BJ (cell line): ENCODE data around the gene FARP1. TPM values are rescaled to one million over a fixed set of nuclear protein-coding genes. Genes with fewer than 3 reads are reported as not detected.

Source experiments
- CTCF ChIA-PET: fragments of 350-600 bp; formaldehyde crosslinking; extraction: SDS; loops from one replicate; lab custom pipeline; 2021; ENCODE audit warnings: antibody characterized with exemption, inconsistent platforms; lab: Yijun Ruan, JAX
- POLR2A ChIA-PET: fragments of 300-600 bp; sonication (Branson Sonifier 250); formaldehyde crosslinking; extraction: SDS; loops from one replicate; lab custom pipeline; 2021; ENCODE audit warnings: antibody characterized with exemption; lab: Charles Lee
- DNase-seq: peaks from one replicate; pipeline ENCODE4 v3.0.0-alpha.2; 2011; ENCODE audit warnings: low read depth
- H3K27me3 ChIP-seq: 2 replicates; pipeline ENCODE4 v1.6.0; 2011; ENCODE audit warnings: low read length; ENCODE audit not compliant: control insufficient read depth, insufficient read depth
- H3K36me3 ChIP-seq: 2 replicates; pipeline ENCODE4 v1.5.1; 2011; ENCODE audit warnings: low read length; ENCODE audit not compliant: control insufficient read depth, insufficient read depth
- H3K4me3 ChIP-seq: 2 replicates; pipeline ENCODE4 v1.5.1; 2011; ENCODE audit warnings: low read depth, mild to moderate bottlenecking, control low read depth, low read length
- polyA plus RNA-seq: library from polyadenylated mRNA; depleted of rRNA; stranded (reverse); fragments of >200 nt; gene quantifications from 2 replicates; pipeline ENCODE4 v1.2.3, GENCODE V29; 2011
- TF ChIP-seq, protein P1 (sequence below): IDR thresholded peaks from 2 replicates; pipeline ENCODE4 v1.5.1; 2011; ENCODE audit warnings: low read depth, mild to moderate bottlenecking, control low read depth, inconsistent platforms, low read length, moderate library complexity; ENCODE audit not compliant: insufficient read depth

Gene FARP1
- polyA plus RNA-seq, 1 experiment = 64.0 TPM

DNA sequence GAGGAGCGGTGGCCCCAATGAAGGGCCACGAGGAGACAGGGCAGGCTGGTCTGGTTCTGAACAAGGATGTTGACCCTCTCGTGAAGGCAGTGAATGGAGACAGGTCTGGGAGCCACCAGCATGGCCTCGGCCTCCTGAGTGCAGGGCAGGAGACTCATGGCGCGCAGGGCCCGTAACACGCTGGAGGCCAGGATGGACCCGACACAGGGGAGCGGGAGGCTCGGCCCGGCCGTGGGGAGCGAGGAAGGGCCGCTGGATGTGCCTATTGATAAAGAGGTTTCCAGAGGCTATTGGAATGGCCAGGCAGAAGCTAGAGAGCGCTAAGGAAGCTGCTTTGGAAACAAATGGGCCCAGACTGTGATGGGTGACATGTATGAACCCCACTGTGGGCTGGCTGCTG, 301.5 kb downstream of the FARP1 start:
- Histone ChIP-seq H3K27me3 (no peaks in the 10 kb centered on the region), H3K4me3 (no peak overlapping the region), H3K36me3 (peaks cover 45% of the 10 kb centered on the region)
- CTCF ChIA-PET = interaction anchor here (0.6 to 7.1 kb wide), 19 partner anchors 8 to 602 kb away, joined by 3 to 91 read pairs (median 6); no protein-coding TSS in a partner anchor
- POLR2A ChIA-PET = no interaction called here
- no peak for DNase-seq
- TF ChIP-seq, protein P1, sequence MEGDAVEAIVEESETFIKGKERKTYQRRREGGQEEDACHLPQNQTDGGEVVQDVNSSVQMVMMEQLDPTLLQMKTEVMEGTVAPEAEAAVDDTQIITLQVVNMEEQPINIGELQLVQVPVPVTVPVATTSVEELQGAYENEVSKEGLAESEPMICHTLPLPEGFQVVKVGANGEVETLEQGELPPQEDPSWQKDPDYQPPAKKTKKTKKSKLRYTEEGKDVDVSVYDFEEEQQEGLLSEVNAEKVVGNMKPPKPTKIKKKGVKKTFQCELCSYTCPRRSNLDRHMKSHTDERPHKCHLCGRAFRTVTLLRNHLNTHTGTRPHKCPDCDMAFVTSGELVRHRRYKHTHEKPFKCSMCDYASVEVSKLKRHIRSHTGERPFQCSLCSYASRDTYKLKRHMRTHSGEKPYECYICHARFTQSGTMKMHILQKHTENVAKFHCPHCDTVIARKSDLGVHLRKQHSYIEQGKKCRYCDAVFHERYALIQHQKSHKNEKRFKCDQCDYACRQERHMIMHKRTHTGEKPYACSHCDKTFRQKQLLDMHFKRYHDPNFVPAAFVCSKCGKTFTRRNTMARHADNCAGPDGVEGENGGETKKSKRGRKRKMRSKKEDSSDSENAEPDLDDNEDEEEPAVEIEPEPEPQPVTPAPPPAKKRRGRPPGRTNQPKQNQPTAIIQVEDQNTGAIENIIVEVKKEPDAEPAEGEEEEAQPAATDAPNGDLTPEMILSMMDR = no peak

DNA sequence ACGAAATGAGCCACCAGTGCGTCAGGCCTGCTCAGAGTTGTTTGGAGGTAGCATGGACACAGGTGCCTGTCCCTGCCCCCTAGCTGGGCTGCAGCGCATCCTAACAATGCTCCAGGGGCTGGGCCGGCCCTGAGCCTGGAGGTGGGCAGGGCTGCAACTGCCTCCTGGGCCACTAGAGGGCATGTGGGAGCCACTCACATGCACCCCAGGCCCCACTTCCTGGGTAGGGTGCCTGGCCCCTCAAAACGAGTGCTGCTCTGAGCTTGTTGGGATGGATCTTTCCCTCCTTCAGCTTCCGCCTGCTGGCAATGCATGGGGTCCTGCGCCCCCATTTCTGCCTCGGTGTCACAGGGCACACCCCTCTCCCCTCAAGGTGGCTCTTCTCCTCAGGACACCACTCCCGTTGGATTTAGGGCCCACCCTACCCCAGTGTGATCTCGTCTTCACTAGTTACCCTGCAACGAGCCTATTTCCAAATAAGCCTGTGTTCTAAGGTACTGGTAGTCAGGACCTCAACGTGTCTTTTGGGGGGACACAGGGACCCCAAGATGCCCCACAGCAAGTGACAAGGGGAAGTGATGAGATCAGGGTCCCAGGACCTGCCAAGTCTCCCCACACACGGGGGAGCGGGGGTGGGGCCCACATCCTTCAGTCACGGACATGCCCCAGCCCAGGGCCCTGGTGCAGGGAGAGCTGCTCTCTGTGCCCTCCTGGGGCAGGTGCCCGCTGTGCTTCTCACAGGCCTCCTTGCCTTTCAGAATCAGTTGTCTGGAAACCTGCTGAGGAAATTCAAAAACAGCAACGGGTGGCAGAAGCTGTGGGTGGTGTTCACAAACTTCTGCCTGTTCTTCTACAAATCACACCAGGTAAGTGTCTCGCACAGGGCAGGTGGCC, 302.7 kb downstream of the FARP1 start:
- POLR2A ChIA-PET = no interaction called here

GRCh38 chr13:98446234-98446621, 303.3 kb downstream of the FARP1 start:
- Histone ChIP-seq H3K4me3 (no peak overlapping the region), H3K36me3 (peaks cover 39% of the 10 kb centered on the region), H3K27me3 (no peaks in the 10 kb centered on the region)
- TF ChIP-seq, protein P1 = no peak
- POLR2A ChIA-PET = no interaction called here
- CTCF ChIA-PET = interaction anchor here (0.8 to 7.1 kb wide), 17 partner anchors 8 to 588 kb away, joined by 3 to 91 read pairs (median 6); no protein-coding TSS in a partner anchor
- DNase-seq = no peak

More for the DNA sequence above, 302.7 kb downstream of the FARP1 start:
- no peak overlapping the region for H3K4me3 ChIP-seq
- H3K27me3 ChIP-seq = no peaks in the 10 kb centered on the region
- DNase-seq = no peak
- TF ChIP-seq, protein P1 = peak; percentile 99
- peaks cover 41% of the 10 kb centered on the region for H3K36me3 ChIP-seq
- CTCF ChIA-PET = interaction anchor here (0.7 to 7.1 kb wide), 41 partner anchors 9 to 590 kb away, joined by 3 to 91 read pairs (median 4); no protein-coding TSS in a partner anchor

DNA sequence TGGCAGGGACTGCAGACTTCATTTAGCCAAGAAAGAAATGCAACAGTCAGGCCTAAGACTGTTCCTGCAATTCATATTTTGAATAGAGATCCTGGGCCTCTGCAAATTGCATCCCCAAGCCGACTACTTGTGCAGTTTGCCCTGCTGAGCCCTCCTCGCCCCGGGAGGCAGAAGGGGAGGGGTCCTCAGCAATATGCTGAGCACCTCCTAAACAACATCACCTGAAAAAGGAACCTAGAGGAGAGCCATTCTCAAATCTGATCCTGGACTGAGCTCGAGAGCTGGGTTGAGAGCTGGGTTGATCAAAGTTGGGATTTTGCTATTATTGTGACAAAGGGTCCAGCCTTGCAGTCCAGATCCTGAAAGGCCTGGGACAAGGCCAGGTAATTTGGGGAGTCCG, 304.2 kb downstream of the FARP1 start:
- no peaks in the 10 kb centered on the region for H3K27me3 ChIP-seq
- POLR2A ChIA-PET = interaction anchor here (0.5 kb wide), 1 partner anchor 126 kb away, joined by 3 read pairs; no protein-coding TSS in a partner anchor
- H3K4me3 ChIP-seq = no peak overlapping the region
- peaks cover 42% of the 10 kb centered on the region for H3K36me3 ChIP-seq
- TF ChIP-seq, protein P1 = no peak
- no peak for DNase-seq
- CTCF ChIA-PET = interaction anchor here (0.5 to 7.1 kb wide), 6 partner anchors 20 to 227 kb away, joined by 3 to 91 read pairs (median 14); no protein-coding TSS in a partner anchor
